ENCODE results near the gene DNM3. TPM values are rescaled to one million over a fixed set of nuclear protein-coding genes. Genes with fewer than 3 reads are reported as not detected.

DNM3 gene
- total RNA-seq, 1 donor from 2014 or later: 2.7 TPM

DNA sequence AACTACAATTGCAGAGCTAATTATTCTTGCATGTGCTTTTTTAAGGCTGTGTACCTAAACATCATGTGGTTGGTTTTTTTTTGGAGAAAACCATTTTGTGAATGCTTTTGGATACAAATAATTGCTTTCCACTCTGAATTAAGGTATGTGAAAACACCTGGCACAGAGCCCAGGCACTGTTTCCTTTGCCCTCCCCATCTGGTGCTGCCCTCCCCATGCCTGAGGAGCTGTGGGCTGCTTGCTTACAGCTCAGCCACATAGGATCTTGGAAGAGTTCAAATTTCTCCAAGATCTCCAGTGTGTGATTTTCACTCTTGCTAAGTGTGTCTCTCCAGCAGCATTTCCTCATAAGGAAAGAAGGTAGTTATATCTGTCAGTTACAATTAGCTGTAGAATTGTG is 27.8 kb downstream of the DNM3 start:
- Histone ChIP-seq H3K27me3 (ENCODE audit: control insufficient read depth, insufficient read depth, low read length) (no peaks in the 10 kb centered on the region), H3K4me3 (ENCODE audit: low read depth, low read length) (no peak overlapping the region), H3K36me3 (ENCODE audit: control insufficient read depth, insufficient read depth, low read length) (no peaks in the 10 kb centered on the region)
- TF ChIP-seq CTCF (IDR thresholded peaks at IDR 0.05; ENCODE audit: insufficient read depth, low read length, poor library complexity, severe bottlenecking): no peak
- DNase-seq (ENCODE audit: low read depth): no peak

DNA sequence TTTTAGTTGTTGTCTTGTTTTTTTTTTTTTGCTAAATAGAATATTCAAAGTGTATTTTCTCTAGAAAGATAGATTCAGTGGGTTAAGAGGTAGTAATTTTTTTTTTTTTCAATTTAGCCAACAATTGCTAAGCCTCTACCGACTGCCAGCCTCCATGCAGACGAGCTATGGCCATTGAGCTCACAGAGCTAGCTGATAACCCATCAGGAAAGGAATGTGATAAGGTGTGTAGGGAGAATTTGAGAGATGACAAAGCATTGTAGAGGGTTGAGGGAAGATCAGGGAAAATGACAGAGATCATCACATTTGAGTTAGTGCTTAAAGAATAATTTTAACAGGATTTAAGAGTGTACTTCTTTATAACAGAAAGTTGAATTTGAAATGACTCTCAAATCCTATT is 30.6 kb downstream of the DNM3 start:
- no peak overlapping the region for H3K4me3 ChIP-seq (ENCODE audit: low read depth, low read length)
- DNase-seq (ENCODE audit: low read depth): no peak
- no peaks in the 10 kb centered on the region for H3K27me3 ChIP-seq (ENCODE audit: control insufficient read depth, insufficient read depth, low read length)
- H3K36me3 ChIP-seq (ENCODE audit: control insufficient read depth, insufficient read depth, low read length): no peaks in the 10 kb centered on the region
- no peak for TF ChIP-seq CTCF (IDR thresholded peaks at IDR 0.05; ENCODE audit: insufficient read depth, low read length, poor library complexity, severe bottlenecking)

GRCh38 chr1:171872430-171872829 is 31.1 kb downstream of the DNM3 start:
- H3K27me3 ChIP-seq (ENCODE audit: control insufficient read depth, insufficient read depth, low read length): no peaks in the 10 kb centered on the region
- no peak overlapping the region for H3K4me3 ChIP-seq (ENCODE audit: low read depth, low read length)
- no peak for DNase-seq (ENCODE audit: low read depth)
- H3K36me3 ChIP-seq (ENCODE audit: control insufficient read depth, insufficient read depth, low read length): no peaks in the 10 kb centered on the region
- no peak for TF ChIP-seq CTCF (IDR thresholded peaks at IDR 0.05; ENCODE audit: insufficient read depth, low read length, poor library complexity, severe bottlenecking)

DNA sequence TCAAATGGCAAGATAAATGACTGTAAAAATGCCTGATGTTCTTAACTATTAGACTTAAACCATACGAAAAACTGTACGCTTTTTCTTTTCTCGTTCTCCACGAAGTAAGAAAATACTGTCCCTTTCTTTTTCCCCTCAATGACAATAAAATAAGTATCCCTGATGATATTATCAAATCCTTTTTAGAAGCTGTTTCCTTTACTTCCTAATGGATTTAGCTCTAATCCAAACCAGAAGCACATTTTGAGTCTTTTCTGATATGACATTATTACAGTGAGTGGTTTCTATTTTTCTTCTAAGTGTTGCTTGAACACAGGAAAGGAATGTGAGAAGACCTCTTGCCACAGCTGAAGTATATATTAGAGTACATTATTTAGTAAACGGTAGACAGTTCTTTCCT is 32.4 kb downstream of the DNM3 start:
- H3K27me3 ChIP-seq (ENCODE audit: control insufficient read depth, insufficient read depth, low read length): no peaks in the 10 kb centered on the region
- DNase-seq (ENCODE audit: low read depth): no peak
- no peak overlapping the region for H3K4me3 ChIP-seq (ENCODE audit: low read depth, low read length)
- no peak for TF ChIP-seq CTCF (IDR thresholded peaks at IDR 0.05; ENCODE audit: insufficient read depth, low read length, poor library complexity, severe bottlenecking)
- no peaks in the 10 kb centered on the region for H3K36me3 ChIP-seq (ENCODE audit: control insufficient read depth, insufficient read depth, low read length)

DNA sequence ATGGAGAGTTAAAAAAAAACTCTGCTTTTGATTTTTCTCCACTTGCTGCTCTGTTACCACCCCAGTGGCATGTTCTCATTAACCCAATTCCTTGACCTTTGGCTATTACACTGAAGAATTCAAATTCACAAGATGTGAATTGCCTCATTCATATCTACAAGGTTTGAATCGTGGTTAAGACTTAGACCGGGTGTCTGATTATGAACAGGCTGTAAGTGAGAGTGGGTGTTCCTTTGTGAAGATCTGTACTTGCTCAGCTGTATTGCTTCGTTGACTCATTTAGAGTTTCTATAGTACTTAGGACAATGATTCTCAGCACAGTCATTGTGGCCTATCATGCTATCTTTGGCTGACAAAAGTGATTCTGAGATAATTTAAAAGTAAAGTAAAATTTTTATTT is 36.4 kb downstream of the DNM3 start:
- no peak for DNase-seq (ENCODE audit: low read depth)
- TF ChIP-seq CTCF (IDR thresholded peaks at IDR 0.05; ENCODE audit: insufficient read depth, low read length, poor library complexity, severe bottlenecking): no peak
- H3K27me3 ChIP-seq (ENCODE audit: control insufficient read depth, insufficient read depth, low read length): no peaks in the 10 kb centered on the region

GRCh38 chr1:171879556-171879955 is 38.3 kb downstream of the DNM3 start:
- no peak overlapping the region for H3K4me3 ChIP-seq (ENCODE audit: low read depth, low read length)
- H3K27me3 ChIP-seq (ENCODE audit: control insufficient read depth, insufficient read depth, low read length): no peaks in the 10 kb centered on the region
- no peak for TF ChIP-seq CTCF (IDR thresholded peaks at IDR 0.05; ENCODE audit: insufficient read depth, low read length, poor library complexity, severe bottlenecking)
- no peak for DNase-seq (ENCODE audit: low read depth)
- no peaks in the 10 kb centered on the region for H3K36me3 ChIP-seq (ENCODE audit: control insufficient read depth, insufficient read depth, low read length)

More for the DNA sequence above, 36.4 kb downstream of the DNM3 start:
- no peaks in the 10 kb centered on the region for H3K36me3 ChIP-seq (ENCODE audit: control insufficient read depth, insufficient read depth, low read length)
- no peak overlapping the region for H3K4me3 ChIP-seq (ENCODE audit: low read depth, low read length)
